ENCODE measurements around the gene DHRS4L2. TPM values are rescaled to one million over a fixed set of nuclear protein-coding genes. Genes with fewer than 3 reads are reported as not detected.

DHRS4L2 gene
- total and polyA plus RNA-seq, 10 of the 15 experiments (the other 5 are each of a cell fraction or from before 2014, with no cell fraction given), result 2.8 to 49.3 (median 21.8) TPM

- Histone ChIP-seq H3K27me3 (replicated peaks in 1 of 2; ENCODE audit: control insufficient read depth in 2 of 2, insufficient read depth in 2 of 2, low read length in 1 of 2) (no peaks in the 10 kb centered on the region), H3K36me3 (ENCODE audit: control insufficient read depth in 2 of 2, insufficient read depth in 2 of 2, low read length in 1 of 2) (no peaks in the 10 kb centered on the region), H3K9me3 (replicated peaks; ENCODE audit: control insufficient read depth, insufficient read depth, low read length) (no peaks in the 10 kb centered on the region; the same call in 2 of the 3 replicates), H2AFZ (ENCODE audit: control insufficient read depth, low read depth, low read length) (no peak overlapping the region), H3K4me1 (ENCODE audit: control insufficient read depth, insufficient read depth, low read length) (no peaks in the 10 kb centered on the region), H3K4me3 (no peak overlapping the region), H3K27ac (ENCODE audit: control insufficient read depth, insufficient read depth) (no peak overlapping the region), H3K4me2 (ENCODE audit: control insufficient read depth, insufficient read depth) (no peak overlapping the region), H3K79me2 (ENCODE audit: control insufficient read depth, insufficient read depth, low read length) (peaks cover 2% of the 10 kb centered on the region; the same call in 1 of the 2 replicates), H4K20me1 (ENCODE audit: control insufficient read depth, insufficient read depth) (no peaks in the 10 kb centered on the region), H3K9ac (ENCODE audit: control insufficient read depth, insufficient read depth, low read length) (no peak overlapping the region)
- POLR2A ChIA-PET, result no interaction called here
- RAD21 ChIA-PET (ENCODE audit: unreplicated experiment), result no interaction called here
- intact Hi-C loops (cut with micrococcal nuclease; ENCODE audit: unreplicated experiment) (loop anchor here (5.0 kb wide), 1 partner anchor 364 kb away; no protein-coding TSS in a partner anchor), in situ Hi-C loops (cut with MboI) (no loop called here)
- DNase-seq (ENCODE audit: low read depth, low spot score) (no peak), ATAC-seq (no peak), FAIRE-seq (no peak)
- TF ChIP-seq POLR2AphosphoS2 (IDR thresholded peaks at IDR 0.05; ENCODE audit: low read depth, low read length), result no peak
- no peak for TF ChIP-seq ZNF24 (IDR thresholded peaks at IDR 0.05)
- no peak for TF ChIP-seq SMARCA5 (IDR thresholded peaks at IDR 0.05)
- no peak for TF ChIP-seq HDGF (IDR thresholded peaks at IDR 0.05)
- TF ChIP-seq TCF3 (IDR thresholded peaks at IDR 0.05; ENCODE audit: borderline replicate concordance, insufficient read depth, low read depth, low read length), result no peak
- no peak for TF ChIP-seq E2F8 (IDR thresholded peaks at IDR 0.05; ENCODE audit: low read depth, partially characterized antibody)
- no peak for TF ChIP-seq ZBTB33 (IDR thresholded peaks at IDR 0.05)
- TF ChIP-seq, protein P1, sequence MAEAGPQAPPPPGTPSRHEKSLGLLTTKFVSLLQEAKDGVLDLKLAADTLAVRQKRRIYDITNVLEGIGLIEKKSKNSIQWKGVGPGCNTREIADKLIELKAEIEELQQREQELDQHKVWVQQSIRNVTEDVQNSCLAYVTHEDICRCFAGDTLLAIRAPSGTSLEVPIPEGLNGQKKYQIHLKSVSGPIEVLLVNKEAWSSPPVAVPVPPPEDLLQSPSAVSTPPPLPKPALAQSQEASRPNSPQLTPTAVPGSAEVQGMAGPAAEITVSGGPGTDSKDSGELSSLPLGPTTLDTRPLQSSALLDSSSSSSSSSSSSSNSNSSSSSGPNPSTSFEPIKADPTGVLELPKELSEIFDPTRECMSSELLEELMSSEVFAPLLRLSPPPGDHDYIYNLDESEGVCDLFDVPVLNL (IDR thresholded peaks at IDR 0.05; ENCODE audit: low read depth, low read length), result no peak
- no peak for TF ChIP-seq PKNOX1 (IDR thresholded peaks at IDR 0.05)
- TF ChIP-seq CBX5 (IDR thresholded peaks at IDR 0.05; ENCODE audit: low read depth), result no peak
- TF ChIP-seq, protein P2, sequence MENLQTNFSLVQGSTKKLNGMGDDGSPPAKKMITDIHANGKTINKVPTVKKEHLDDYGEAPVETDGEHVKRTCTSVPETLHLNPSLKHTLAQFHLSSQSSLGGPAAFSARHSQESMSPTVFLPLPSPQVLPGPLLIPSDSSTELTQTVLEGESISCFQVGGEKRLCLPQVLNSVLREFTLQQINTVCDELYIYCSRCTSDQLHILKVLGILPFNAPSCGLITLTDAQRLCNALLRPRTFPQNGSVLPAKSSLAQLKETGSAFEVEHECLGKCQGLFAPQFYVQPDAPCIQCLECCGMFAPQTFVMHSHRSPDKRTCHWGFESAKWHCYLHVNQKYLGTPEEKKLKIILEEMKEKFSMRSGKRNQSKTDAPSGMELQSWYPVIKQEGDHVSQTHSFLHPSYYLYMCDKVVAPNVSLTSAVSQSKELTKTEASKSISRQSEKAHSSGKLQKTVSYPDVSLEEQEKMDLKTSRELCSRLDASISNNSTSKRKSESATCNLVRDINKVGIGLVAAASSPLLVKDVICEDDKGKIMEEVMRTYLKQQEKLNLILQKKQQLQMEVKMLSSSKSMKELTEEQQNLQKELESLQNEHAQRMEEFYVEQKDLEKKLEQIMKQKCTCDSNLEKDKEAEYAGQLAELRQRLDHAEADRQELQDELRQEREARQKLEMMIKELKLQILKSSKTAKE (IDR thresholded peaks at IDR 0.05; ENCODE audit: low read depth, poor library complexity, severe bottlenecking), result no peak
- TF ChIP-seq, protein P3, sequence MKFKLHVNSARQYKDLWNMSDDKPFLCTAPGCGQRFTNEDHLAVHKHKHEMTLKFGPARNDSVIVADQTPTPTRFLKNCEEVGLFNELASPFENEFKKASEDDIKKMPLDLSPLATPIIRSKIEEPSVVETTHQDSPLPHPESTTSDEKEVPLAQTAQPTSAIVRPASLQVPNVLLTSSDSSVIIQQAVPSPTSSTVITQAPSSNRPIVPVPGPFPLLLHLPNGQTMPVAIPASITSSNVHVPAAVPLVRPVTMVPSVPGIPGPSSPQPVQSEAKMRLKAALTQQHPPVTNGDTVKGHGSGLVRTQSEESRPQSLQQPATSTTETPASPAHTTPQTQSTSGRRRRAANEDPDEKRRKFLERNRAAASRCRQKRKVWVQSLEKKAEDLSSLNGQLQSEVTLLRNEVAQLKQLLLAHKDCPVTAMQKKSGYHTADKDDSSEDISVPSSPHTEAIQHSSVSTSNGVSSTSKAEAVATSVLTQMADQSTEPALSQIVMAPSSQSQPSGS (IDR thresholded peaks at IDR 0.05; ENCODE audit: low read length), result no peak
- TF ChIP-seq NR2C2 (IDR thresholded peaks at IDR 0.05; ENCODE audit: borderline replicate concordance, control insufficient read depth, insufficient read length, low read depth), result no peak
- CTCF ChIA-PET, result interaction anchor here (2.0 kb wide), 1 partner anchor 320 kb away, joined by 8 read pairs; no protein-coding TSS in a partner anchor
- no TSS peak for BruUV-seq (replicated peaks)
- SMC1A ChIA-PET (ENCODE audit: uncharacterized antibody, unreplicated experiment), result no interaction called here
- WGBS (ENCODE audit: insufficient coverage, insufficient replicate concordance, low lambda C conversion rate, missing lambda C conversion rate), result 85% methylated on average over 8 of the region's 8 CpGs
Observed at GRCh38 chr14:23951590-23952201, 37.0 kb upstream of the DHRS4L2 start.
